ENCODE data around the gene DNAJB4. TPM values are rescaled to one million over a fixed set of nuclear protein-coding genes. Genes with fewer than 3 reads are reported as not detected.

DNAJB4 gene
- total and polyA plus RNA-seq, 2 of the 13 experiments (the other 11 are each of a cell fraction or from before 2014, with no cell fraction given): 4.4 to 18.6 TPM

- TF ChIP-seq KIAA2018 (CRISPR knock-in tag; IDR thresholded peaks at IDR 0.05; ENCODE audit: borderline replicate concordance): no peak
- no peak for TF ChIP-seq ZBTB21 (CRISPR knock-in tag; IDR thresholded peaks at IDR 0.05)
- TF ChIP-seq ZNF577 (CRISPR knock-in tag; IDR thresholded peaks at IDR 0.05; ENCODE audit: borderline replicate concordance, low read depth): no peak
- TF ChIP-seq MXD3 (CRISPR knock-in tag; IDR thresholded peaks at IDR 0.05): 0 out of 2 replicates have a peak, but pooled peaks have one; percentile 36
- TF ChIP-seq FOXM1 (CRISPR knock-in tag; IDR thresholded peaks at IDR 0.05): no peak
- TF ChIP-seq SIX1 (CRISPR knock-in tag; IDR thresholded peaks at IDR 0.05; ENCODE audit: borderline replicate concordance): peak; percentile 4; the same call in 1 of the 2 replicates
- TF ChIP-seq THAP9 (CRISPR knock-in tag; IDR thresholded peaks at IDR 0.05; ENCODE audit: borderline replicate concordance): peak; percentile 50; the same call in 1 of the 2 replicates
- TF ChIP-seq ARID5B (CRISPR knock-in tag; IDR thresholded peaks at IDR 0.05): peak; percentile 85
- TF ChIP-seq AHR (CRISPR knock-in tag; IDR thresholded peaks at IDR 0.05): peak; percentile 30; the same call in 1 of the 2 replicates
- TF ChIP-seq ATRX (CRISPR knock-in tag; IDR thresholded peaks at IDR 0.05; ENCODE audit: borderline replicate concordance): no peak
Observed at GRCh38 chr1:78045926-78046778, 41.4 kb downstream of the DNAJB4 start, which contains the start of gene GIPC2 (continued).
